HepG2 (cell line): ENCODE measurements around the gene LRRC45. TPM values are rescaled to one million over a fixed set of nuclear protein-coding genes. Genes with fewer than 3 reads are reported as not detected.

Source experiments
- ASH2L ChIP-seq: fragments of 300-600, 200-600 bp; sonication (generic); IDR thresholded peaks from 2 replicates; pipeline ENCODE4 v1.7.0; 2017; ENCODE audit warnings: low read depth, mild to moderate bottlenecking, moderate library complexity, mixed read lengths, low read length; ENCODE audit not compliant: insufficient read length
- HOMEZ ChIP-seq: IDR thresholded peaks from 2 replicates; pipeline ENCODE4 v1.6.1; 2016; ENCODE audit warnings: low read depth
- IRX3 ChIP-seq: sonication (generic); formaldehyde crosslinking; IDR thresholded peaks from 2 replicates; pipeline ENCODE4 v1.8.1; 2023; ENCODE audit warnings: mild to moderate bottlenecking, low read depth, missing genetic modification reagents, borderline replicate concordance
- MLXIP ChIP-seq: sonication (generic); formaldehyde crosslinking; IDR thresholded peaks from 2 replicates; pipeline ENCODE4 v1.9.0; 2021; ENCODE audit warnings: missing genetic modification reagents, borderline replicate concordance
- NFAT5 ChIP-seq: sonication (generic); formaldehyde crosslinking; IDR thresholded peaks from 2 replicates; pipeline ENCODE4 v1.4.0; 2020; ENCODE audit warnings: missing genetic modification reagents
- NR0B2 ChIP-seq: sonication (generic); formaldehyde crosslinking; IDR thresholded peaks from 2 replicates; pipeline ENCODE4 v1.4.0; 2020; ENCODE audit warnings: mild to moderate bottlenecking, missing genetic modification reagents
- NR2C2 ChIP-seq: sonication (generic); formaldehyde crosslinking; IDR thresholded peaks from 2 replicates; pipeline ENCODE4 v1.4.0; 2020; ENCODE audit warnings: missing genetic modification reagents, mild to moderate bottlenecking, moderate library complexity, borderline replicate concordance
- POGZ ChIP-seq: sonication (generic); formaldehyde crosslinking; IDR thresholded peaks from 2 replicates; pipeline ENCODE4 v1.4.0; 2020; ENCODE audit warnings: mild to moderate bottlenecking, missing genetic modification reagents
- SIN3B ChIP-seq: fragments of 150-350 bp; IDR thresholded peaks from 2 replicates; pipeline ENCODE4 v1.6.1; 2014; ENCODE audit warnings: low read length
- ZNF501 ChIP-seq: sonication (generic); formaldehyde crosslinking; IDR thresholded peaks from 2 replicates; pipeline ENCODE4 v1.5.1; 2020; ENCODE audit warnings: mild to moderate bottlenecking, moderate library complexity, missing genetic modification reagents
- ZNF546 ChIP-seq: sonication (generic); formaldehyde crosslinking; conservative IDR thresholded peaks from 2 replicates; pipeline ENCODE4 v1.8.1; 2023; ENCODE audit warnings: mild to moderate bottlenecking, missing genetic modification reagents
- ZNF614 ChIP-seq: IDR thresholded peaks from 2 replicates; pipeline ENCODE4 v1.6.1; 2018; ENCODE audit warnings: missing biosample characterization, missing genetic modification reagents, inconsistent platforms, borderline replicate concordance
- ZNF670 ChIP-seq: sonication (generic); formaldehyde crosslinking; IDR thresholded peaks from 2 replicates; pipeline ENCODE4 v1.8.0; 2022; ENCODE audit warnings: mild to moderate bottlenecking, missing genetic modification reagents, borderline replicate concordance
- ZNF749 ChIP-seq: sonication (generic); formaldehyde crosslinking; IDR thresholded peaks from 2 replicates; pipeline ENCODE4 v1.8.0; 2022; ENCODE audit warnings: mild to moderate bottlenecking, missing genetic modification reagents, moderate library complexity, borderline replicate concordance
- ZNF75D ChIP-seq: sonication (generic); formaldehyde crosslinking; IDR thresholded peaks from 2 replicates; pipeline ENCODE4 v1.8.1; 2023; ENCODE audit warnings: missing genetic modification reagents, mild to moderate bottlenecking, borderline replicate concordance
- ZNF761 ChIP-seq: sonication (generic); formaldehyde crosslinking; conservative IDR thresholded peaks from 2 replicates; pipeline ENCODE4 v1.4.0; 2020; ENCODE audit warnings: mild to moderate bottlenecking, missing genetic modification reagents
- ZNF768 ChIP-seq: sonication (generic); formaldehyde crosslinking; IDR thresholded peaks from 2 replicates; pipeline ENCODE4 v1.4.0; 2020; ENCODE audit warnings: missing genetic modification reagents
- ZSCAN25 ChIP-seq: sonication (generic); formaldehyde crosslinking; IDR thresholded peaks from 2 replicates; pipeline ENCODE4 v1.8.0; 2022; ENCODE audit warnings: mild to moderate bottlenecking, missing genetic modification reagents
- ZSCAN31 ChIP-seq: sonication (generic); formaldehyde crosslinking; IDR thresholded peaks from 2 replicates; pipeline ENCODE4 v1.5.0; 2020; ENCODE audit warnings: low read depth, mild to moderate bottlenecking, missing genetic modification reagents
- polyA plus RNA-seq, 8 experiments: library from polyadenylated mRNA; depleted of rRNA in 3 of 8; stranded (reverse) in 7 of 8; unstranded in 1 of 8; fragments of >200 nt; fragmentation: Illumina TruSeq in 4 of 8; extraction: Trizol in 4 of 8; gene quantifications; 2 replicates each; pipeline versions ENCODE4 v1.2.1 to v1.2.3, GENCODE V29; 2011 to 2016; ENCODE audit warnings: low read depth in 4 of 8, missing spikeins in 1 of 8, mixed read lengths in 1 of 8; ENCODE audit not compliant: insufficient read depth in 1 of 8
- total RNA-seq, 5 experiments: library from RNA; depleted of rRNA; stranded (reverse); fragments of >200 nt; fragmentation: Illumina TruSeq; extraction: Trizol; gene quantifications; 2 replicates each; pipeline ENCODE4 v1.2.3, GENCODE V29; 2016; ENCODE audit warnings: low read depth in 1 of 5

Gene LRRC45
- total and polyA plus RNA-seq, 2 of the 13 experiments (the other 11 are each of a cell fraction or from before 2014, with no cell fraction given), result 11.6 to 48.1 TPM

GRCh38 chr17:81978524-81979298 is 44.4 kb upstream of the LRRC45 start (continued):
- TF ChIP-seq MLXIP (CRISPR knock-in tag) (no peak), POGZ (CRISPR knock-in tag) (no peak), ZNF761 (CRISPR knock-in tag) (no peak), ZSCAN31 (CRISPR knock-in tag) (no peak), ZSCAN25 (peak; percentile 18; the same call in 1 of the 2 replicates), ZNF768 (CRISPR knock-in tag) (no peak), HOMEZ (CRISPR knock-in tag) (no peak), NFAT5 (CRISPR knock-in tag) (no peak), ZNF749 (no peak), NR0B2 (CRISPR knock-in tag) (0 out of 2 replicates have a peak, but pooled peaks have one; percentile 16), IRX3 (no peak), ZNF75D (CRISPR knock-in tag) (no peak), ZNF546 (no peak), ZNF670 (no peak), ASH2L (no peak), NR2C2 (no peak), ZNF501 (CRISPR knock-in tag) (0 out of 2 replicates have a peak, but pooled peaks have one; percentile 34), ZNF614 (no peak), SIN3B (no peak)
